Endometrial microvascular endothelial cells (primary cell): ENCODE data around the gene DAGLA. TPM values are rescaled to one million over a fixed set of nuclear protein-coding genes. Genes with fewer than 3 reads are reported as not detected.

Source experiments
- in situ Hi-C: cut with HindIII; loops from 2 replicates; pipeline ENCODE4 v1.10.0; 2017; ENCODE audit warnings: low sequenced_read_pairs, low pct_unique_long_range_greater_than_20kb; ENCODE audit errors: inconsistent ontology term
- total RNA-seq: library from RNA; depleted of rRNA; stranded (reverse); fragments of >200 nt; gene quantifications from one replicate; pipeline ENCODE4 v1.2.3, GENCODE V29; 2015; ENCODE audit errors: inconsistent ontology term

DAGLA gene
- total RNA-seq, 1 donor from 2014 or later, result 2.5 TPM

DNA sequence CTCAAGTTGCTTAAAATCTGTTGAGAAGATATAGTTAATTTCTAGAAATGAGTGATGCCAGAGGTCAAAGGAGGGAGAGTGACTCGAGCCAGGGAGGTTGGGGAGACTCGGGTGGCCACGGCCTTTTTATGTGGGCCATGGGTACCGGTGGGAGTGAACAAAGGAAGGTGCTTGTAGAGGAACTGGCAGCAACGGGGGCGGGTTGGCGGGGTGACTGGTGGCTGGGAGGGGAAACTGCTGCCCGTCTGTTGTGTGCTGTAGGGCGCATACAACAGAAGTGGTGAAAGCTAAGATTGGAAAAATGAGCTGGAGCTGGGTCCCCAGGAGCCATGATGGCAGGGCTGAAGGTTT, 5.4 kb downstream of the DAGLA start:
- in situ Hi-C loops, result no loop called here

DNA sequence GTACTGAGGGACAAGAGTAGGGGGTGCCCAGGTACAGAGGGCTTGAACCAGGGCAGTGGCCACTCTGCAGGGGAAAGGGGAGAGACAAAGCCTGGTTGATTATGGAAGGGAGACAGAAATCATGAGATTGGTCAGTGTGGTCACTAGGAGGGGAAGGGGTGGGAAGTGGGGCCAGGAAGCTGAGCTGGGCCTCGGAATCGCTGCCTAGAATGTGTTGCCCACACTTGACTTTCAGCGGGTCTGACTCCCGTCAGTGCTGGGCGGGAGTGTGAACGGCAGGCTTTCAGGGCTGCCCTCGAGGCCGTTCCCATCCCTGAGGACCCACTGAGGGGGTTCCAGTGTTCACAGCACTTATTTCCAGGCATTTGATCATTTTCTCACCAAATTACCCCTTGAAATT, 5.9 kb downstream of the DAGLA start:
- in situ Hi-C loops, result no loop called here

DNA sequence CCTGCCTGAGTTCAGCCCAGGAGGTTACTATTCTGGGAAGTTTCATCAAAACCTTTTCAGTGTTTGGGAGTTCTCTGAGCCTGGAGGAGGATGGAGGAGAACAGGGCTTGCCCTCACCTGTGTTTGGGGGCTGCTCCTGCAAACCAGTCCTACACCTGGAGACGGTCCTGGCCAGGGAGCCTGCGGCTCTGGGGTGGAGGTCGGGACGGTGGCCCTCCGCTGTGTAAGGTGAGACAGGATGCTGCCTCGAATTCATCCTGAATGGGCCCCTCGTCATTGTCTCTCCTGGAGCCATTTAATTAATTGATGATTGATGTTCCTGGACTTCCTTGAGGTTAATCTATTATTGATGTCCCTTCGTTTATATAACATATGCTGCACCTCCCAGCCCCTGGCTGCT, 6.3 kb downstream of the DAGLA start:
- in situ Hi-C loops, result no loop called here

DNA sequence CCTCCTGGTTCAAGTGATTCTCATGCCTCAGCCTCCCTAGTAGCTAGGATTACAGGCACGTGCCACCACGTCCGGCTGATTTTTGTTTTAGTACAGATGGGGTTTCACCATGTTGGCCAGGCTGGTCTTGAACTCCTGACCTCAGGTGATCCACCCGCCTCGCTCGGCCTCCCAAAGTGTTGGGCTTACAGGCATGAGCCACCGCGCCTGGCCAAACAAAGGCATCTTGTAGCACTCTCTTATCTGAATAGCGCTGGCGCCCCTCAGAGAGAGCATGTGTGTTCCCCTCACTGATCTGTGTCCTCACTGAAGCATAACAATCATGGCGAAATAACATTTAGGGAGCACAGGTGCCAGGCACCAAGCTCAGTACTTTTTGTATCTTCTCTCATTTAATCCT, 7.2 kb downstream of the DAGLA start:
- in situ Hi-C loops, result no loop called here

DNA sequence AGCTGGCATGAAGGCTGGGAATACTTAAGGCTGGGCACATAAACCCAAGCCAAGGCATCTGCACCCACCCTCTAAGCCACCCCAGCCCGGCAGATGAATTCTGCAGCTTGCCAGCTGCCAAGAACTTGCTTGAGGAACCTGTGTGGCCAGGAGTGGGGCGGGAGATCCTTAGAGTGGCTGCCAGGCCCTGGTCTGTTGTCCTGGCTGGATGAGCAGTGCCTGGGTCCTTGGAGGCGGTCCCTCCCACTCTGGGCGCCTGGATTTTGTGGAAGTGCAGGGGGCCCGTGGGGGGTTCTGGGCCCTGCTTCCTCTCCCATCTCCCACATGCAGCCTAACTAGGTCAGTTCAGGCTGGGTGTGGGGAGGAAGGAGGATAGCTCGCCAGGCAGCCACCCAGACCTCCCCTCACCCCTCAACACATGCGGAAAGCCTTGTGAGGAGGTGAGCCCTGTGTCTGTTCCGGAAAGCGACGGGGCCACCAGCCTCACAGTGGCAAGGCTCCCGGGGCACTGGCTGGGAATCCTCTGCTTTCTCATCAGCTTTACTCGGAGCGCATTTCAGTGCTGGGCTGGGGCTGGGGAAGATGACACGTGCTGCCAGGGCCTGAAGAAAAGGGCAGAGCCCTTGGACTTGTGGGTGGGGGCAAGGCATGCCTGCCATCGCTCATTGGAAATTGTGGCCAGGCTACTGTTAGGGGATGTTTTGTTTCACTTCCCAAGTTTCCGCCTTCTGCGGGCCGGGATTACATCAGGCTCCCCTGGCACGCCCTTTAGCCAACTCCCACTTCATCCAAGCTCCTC, 8.4 kb downstream of the DAGLA start:
- in situ Hi-C loops, result no loop called here

DNA sequence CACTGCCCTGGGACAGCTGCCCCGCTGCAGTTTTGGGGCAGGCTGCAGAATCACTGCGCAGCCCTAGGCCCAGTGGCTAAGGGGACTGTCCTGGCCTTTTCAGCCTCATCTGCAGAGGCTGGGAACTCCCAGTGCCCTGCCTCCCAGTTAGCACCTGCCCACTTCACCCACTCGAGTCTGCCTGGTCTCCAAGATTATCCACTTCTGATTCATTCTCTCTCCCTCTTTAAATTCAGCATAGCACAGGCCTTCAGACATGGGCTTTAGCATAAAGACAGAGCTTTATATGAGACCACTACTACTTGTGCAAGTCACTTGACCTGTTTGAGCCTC, 8.9 kb downstream of the DAGLA start:
- in situ Hi-C loops, result no loop called here

DNA sequence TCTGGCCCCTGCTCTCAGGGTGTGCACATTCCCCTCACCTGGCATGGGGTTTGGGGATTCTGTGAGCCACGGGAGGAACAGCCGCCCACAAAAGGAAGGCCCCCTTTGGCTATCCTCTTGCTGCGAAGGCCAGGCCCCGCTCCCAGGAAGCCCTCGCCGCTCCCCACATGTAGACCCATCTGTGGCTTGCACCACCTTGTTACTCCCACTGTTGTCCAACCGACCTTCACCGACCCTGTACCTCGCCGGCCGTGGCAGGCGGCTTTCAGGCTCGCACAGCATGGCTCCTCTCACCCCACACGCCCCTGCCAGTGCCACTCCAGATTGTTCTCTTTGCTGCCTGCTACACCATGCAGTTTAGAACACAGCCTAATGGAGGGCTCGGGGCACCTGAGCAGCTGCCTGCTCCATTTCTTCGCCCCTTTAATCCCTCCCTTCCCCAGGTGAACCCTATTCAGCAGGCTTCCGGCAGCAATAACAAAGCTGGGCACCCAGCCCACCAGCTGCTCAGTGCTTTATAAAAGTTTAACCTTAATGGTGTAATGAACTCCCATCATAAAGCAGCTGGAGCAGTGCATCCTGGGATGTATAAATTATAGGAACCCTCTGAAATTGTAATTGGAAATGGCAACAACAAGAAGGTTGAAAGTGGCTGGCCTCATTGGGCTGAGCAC, 10.7 kb downstream of the DAGLA start:
- in situ Hi-C loops, result no loop called here

DNA sequence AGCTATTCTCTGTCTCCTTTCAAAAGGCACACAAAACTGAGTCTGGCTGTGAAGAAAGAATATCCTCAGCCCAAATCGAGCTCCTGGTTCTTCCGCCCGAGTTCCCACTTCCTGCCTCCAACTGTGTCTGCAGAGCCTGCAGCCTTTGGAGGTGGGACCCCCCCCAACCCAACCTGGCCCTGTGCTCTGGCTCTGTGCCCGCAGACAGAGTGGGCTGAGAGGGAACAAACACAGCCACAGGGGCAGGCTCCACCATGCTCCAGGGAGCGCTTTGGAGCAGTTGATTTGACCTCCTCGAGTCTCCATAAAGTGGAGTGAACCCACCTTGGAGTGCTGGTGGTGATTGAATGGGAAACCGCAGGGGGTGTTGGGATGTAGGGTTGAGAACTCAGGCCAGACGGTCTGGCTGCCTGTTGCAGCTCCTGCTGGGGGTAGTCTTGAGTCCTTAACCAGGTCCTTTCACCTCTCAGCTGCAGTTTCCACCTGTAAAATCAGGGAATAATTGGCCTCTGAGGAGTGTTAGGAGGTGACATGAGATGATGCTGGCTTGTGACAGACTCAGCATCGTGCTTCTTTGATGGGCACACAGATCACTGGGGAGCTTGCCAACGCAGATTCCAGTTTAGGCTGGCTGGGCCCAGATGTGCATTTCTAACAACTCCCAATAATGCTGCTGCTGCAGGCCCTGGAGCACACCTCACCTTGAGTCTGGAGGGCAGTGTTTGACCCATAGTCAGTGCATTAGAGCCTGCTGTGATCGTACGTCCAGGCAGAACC, 11.4 kb downstream of the DAGLA start:
- in situ Hi-C loops, result no loop called here

DNA sequence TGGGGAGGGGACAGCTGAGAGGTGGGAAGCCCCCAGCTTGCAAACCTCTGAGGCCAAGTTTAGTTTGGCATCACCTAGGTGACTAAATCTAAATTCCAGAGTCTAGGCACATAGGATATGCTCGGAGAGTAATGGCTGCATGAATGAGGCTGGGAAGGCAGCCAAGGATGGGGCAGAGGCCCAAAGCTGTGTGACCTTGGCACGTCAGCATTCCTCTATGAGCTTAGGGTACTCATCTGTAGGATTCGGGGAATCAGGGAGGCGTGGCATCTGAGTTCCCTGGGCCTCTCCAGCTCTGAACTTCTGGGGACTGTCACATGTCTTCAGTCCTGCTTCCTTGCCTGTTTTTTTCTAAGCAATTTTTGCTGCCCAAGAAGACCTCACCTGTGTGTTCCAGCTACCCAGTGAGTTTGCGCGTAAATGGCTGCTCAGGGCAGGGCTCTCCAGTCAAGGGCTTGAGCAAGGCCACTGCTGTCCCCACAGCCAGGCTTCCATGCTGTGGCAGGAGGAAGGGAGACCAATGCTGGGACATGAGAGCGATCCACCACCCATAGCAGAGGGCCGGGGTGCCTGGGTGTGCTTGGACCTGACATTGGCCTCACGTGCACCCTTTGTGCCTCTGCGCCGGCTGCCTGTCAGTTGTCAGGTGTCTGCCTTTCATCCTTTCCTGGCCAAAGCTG, 13.9 kb downstream of the DAGLA start:
- in situ Hi-C loops, result no loop called here

DNA sequence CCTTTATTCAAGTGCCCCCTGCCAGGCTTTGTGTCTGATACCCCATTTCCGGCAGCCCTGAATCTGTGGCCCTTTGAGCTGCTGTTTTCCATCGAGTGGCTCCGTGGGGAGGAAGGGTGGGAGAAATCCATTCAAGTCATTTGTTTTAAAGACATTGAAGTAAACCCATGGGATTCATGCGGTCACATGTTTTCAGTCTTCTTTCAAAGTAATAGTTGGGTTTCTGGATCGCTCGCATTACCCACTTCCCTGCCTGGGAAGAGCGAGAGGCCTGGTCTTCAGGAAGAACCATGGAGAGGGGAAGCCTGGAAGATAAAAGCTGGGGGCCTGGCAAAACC, 14.4 kb downstream of the DAGLA start:
- in situ Hi-C loops, result no loop called here

DNA sequence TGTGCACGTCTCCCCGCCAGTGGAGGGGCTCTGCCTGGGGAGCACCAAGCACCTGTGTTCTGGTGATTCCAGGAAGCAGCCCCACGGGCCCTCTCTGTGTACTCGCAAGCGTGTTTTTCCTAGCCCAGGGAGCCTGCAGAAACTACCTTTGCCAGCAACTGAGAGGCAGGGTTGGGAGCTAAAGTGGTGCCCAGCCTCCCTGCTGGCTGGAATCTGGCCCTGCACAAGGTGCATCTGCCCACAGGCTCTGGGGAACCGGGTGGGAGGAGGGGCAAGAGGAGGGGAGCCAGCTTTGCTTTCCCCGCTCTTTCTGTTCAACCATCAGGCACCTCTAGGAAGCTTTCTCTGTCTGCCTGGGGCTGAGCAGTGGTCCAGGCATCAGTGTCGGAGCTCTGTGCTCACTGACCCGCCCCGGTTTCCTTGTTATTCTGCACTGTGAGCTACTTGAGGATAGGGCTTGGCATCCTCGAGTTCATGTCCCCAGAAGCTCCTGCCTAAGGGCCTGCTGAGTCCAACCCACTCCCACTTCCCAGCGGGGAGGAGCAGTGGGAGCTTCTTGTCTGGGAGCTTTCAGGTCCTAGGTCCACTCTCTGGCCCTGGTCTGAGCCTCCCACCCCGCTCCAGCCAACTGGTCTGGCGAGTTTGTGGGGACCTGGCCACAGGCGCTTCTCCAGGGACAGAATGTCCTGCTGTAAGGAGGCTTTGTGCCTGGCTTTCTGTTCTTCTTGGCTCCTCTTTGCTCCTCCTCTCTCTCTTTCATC, 14.9 kb downstream of the DAGLA start:
- in situ Hi-C loops, result no loop called here

DNA sequence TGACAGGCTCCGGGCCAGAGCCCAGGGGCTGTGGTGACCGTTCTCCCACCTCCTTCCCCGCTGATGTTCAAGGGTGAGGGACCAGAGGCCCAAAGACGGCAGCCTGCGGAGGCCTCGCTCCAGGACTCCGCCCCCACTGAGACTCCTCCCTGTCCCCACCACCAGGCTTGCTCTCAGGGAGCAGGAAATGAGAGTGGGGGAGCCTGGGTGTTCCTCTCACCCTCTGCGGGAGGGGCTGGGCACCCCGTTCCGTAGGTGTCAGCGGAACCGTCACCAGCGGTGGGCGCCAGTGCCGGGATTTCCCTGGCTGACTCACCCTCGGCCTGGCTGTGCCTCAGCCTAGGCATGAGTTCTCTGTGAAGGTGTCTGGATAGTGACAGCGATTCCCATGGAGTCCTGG, 15.7 kb downstream of the DAGLA start:
- in situ Hi-C loops, result no loop called here

DNA sequence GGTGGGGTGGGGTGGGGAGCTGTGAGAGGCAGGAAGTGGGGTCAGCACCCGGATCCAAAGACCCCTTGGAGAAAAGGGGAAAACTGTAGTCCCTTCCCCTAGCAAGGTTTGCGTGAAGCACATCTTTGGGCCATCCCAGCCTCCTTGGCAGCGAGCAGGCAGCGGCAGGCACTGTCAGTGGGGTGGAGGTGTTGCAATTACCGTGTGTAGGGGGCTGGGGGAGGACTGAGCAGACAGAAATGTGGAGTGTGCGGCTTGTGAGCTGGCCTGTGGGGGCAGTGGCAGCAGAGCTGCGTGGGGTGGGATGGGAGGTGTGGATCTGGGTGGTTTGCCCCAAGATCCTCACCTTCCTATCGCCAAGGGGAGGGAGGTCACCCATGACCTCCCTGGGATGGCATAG, 16.4 kb downstream of the DAGLA start:
- in situ Hi-C loops, result no loop called here

DNA sequence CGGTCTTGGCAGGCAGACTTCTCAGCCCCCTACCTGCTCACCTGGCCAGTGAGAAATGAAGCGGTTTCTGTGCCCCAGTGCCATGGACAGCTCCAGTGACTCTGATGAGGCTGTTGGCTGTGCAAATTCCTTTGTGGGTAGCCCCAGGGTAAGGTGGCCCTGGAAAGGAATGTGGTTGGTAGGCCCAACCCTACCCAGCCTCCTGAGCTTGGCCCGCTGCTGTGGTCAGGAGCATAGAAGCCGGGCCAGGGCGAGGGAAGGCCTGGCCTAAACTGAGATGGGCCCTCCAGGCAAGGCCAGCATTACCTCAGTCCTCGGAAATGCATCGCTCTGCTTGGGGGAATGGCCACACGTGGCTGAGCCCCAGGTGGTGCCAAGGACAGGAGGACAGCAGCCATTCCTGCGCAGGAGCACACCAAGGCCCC, 16.9 kb downstream of the DAGLA start:
- in situ Hi-C loops, result no loop called here

DNA sequence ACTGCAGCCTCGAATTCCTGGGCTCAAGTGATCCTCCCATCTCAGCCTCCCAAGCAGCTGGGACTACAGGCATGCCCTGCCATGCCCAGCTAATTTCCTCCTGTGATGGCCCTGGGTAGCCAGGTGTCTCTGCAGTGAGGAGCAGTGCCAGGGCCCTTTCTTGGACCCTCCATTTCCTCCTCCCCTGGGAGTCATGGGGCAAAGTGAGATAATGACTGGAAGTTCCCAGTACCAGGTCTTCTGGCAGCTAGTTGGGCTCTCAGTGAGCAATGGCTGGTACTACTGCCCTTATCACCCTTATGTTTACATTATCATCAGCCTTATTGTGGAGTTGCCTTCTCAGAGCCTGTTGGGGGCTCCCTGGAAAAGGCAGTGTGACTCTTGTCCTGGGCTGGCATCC, 17.6 kb downstream of the DAGLA start:
- in situ Hi-C loops, result no loop called here

DNA sequence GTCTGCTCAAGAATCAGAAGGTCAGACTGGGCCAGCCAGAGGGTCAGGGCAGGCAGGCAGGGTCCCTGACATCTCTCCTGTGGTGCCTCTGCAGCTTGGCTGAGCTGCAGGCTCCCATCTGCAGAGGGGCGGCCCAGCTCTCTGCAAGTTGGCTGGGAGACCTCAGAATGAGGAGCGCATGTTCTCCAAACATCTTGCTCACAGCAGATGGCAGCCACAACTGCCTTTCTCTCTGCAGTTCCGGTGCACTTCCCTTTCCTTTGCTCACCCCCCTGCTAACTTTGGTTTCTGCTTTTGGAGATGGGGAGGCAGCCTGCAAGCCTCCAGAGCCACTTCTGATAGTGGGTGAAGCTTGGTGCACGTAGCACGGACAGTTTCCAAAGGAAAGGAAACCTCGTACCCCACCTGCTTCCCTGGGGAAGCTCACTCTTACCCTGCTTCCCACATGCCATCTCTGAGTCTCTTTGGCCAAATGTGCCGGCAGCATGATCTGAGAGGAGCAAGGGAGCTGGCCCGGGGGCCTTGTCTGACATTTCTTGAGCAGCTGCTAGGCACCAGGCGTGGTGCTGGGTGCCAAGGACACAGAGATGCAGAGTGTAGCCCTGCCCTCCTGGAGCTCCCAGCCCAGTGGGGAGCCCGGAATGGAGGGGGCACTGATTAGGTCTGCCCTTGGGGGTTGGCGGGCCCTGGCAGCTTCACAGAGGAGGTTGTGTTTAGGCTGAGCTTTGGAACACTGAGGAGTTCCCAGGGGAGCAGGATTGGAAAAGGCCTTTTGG, 18.2 kb downstream of the DAGLA start:
- in situ Hi-C loops, result no loop called here

DNA sequence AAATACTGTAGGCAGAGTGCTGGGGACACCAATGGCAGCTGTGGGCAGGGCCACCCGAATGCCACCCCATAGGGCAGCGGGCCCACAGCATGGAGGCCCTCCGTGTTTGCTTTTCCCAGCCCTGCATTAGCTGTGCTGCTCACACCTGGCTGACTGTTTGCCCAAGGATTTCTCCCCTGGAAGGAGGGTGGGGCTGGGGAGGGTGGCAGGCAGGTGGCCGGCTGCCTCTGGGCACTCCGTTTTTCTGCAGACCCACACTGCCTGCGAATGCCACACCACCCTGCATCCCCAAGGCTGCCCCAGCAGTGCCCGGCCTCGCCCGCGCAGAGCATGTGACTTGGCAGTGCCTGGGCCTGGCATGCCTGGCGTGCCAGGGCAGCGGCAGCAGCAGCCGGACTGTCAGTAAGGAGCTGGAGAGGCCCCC, 19.6 kb downstream of the DAGLA start:
- in situ Hi-C loops, result no loop called here

DNA sequence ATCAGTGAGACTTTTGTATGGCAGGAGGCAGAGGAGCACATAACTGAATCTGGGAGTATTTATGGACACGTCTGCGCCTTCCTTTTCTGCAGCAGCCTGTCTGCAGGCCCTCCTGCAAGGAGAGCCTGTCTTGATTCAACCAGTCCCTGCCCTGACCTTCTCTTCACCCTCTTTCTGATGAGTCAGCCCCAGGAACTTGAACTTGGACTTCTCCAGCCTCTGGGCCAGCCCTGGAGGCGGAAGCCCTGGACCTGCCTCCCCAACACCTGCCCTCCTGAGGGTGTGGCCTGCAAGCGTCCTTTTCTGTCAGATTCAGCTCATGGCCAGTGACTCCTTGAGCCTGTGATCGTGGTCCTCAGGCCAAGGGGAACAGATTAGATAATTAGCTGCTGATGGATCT, 20.0 kb downstream of the DAGLA start:
- in situ Hi-C loops, result no loop called here
